Ovary (tissue), 9 donors: ENCODE data around the gene NAPSA. TPM values are rescaled to one million over a fixed set of nuclear protein-coding genes. Genes with fewer than 3 reads are reported as not detected.
"Not testable (repeated sequence)": the region's sequence is repeated elsewhere in the genome, so short reads cannot be mapped to it uniquely, and the experiment has no call there.

Source experiments
- DNase-seq, 5 donors: peaks; one replicate each; pipeline ENCODE4 v3.0.0-alpha.2; 2019 to 2020
- H3K27ac ChIP-seq, 2 donors: fragments of 200-600 bp; one replicate each; pipeline versions ENCODE4 v1.5.1 to v1.8.0; 2019 to 2022
- H3K27me3 ChIP-seq: fragments of 200-600 bp; one replicate; pipeline ENCODE4 v1.8.0; 2022
- H3K36me3 ChIP-seq: fragments of 200-600 bp; sonication (generic); one replicate; pipeline ENCODE4 v1.5.1; 2019
- H3K4me1 ChIP-seq: one replicate; pipeline ENCODE4 v1.8.1; 2013; ENCODE audit warnings: mild to moderate bottlenecking, moderate library complexity; ENCODE audit not compliant: insufficient read depth
- H3K4me3 ChIP-seq: fragments of 200-600 bp; sonication (generic); one replicate; pipeline ENCODE4 v1.5.1; 2017
- H3K9me3 ChIP-seq, 2 donors: fragments of 200-600 bp in 1 of 2; sonication (generic) in 1 of 2; one replicate each; pipeline versions ENCODE4 v1.5.1 to v1.8.1; 2013 to 2019; ENCODE audit warnings: mild to moderate bottlenecking in 1 of 2, moderate library complexity in 1 of 2
- EP300 ChIP-seq: sonication (generic); formaldehyde crosslinking; IDR thresholded peaks from one replicate; pipeline ENCODE4 v1.6.1; 2017; ENCODE audit warnings: antibody characterized with exemption
- POLR2A ChIP-seq: fragments of 450-650 bp; IDR thresholded peaks from one replicate; pipeline ENCODE4 v1.6.1; 2017; ENCODE audit warnings: antibody characterized with exemption, mild to moderate bottlenecking, moderate library complexity
- WGBS, 3 donors: extraction: QIAGEN DNeasy Blood & Tissue Kit in 1 of 3; methylation state at CpG; one replicate each; pipeline versions ENCODE4 v1.1.5 to v1.1.7; 2013 to 2017; 5-methylcytosine and 5-hydroxymethylcytosine counted together
- intact Hi-C, 4 donors: fragments of 100-400 bp; cut with DNase I; formaldehyde crosslinking; loops; one replicate each; pipeline versions ENCODE4 v1.11.0 to v1.15.1; 2022 to 2023
- polyA plus RNA-seq, 2 donors: library from polyadenylated mRNA; stranded (reverse); fragments of 200-250 nt in 1 of 2; fragments of 350-450 nt in 1 of 2; fragmentation: Illumina TruSeq in 1 of 2; extraction: RNeasy Lipid Tissue Mini Kit (QIAGEN cat#74804) in 1 of 2; gene quantifications; one replicate each; pipeline ENCODE4 v1.2.3, GENCODE V29; 2013 to 2014
- total RNA-seq, 7 donors: library from RNA; depleted of rRNA in 2 of 7; stranded (reverse); fragments of >200 nt in 2 of 7; fragmentation: NEBNext Ultra II Directional in 3 of 7; extraction: Animal tissue kit (Norgen Biotek cat#: 25700) in 3 of 7; gene quantifications; one replicate each; pipeline versions ENCODE4 v1.1.0 to v1.2.4, GENCODE V29; 2016 to 2023
- TF ChIP-seq, protein P1 (sequence below), 3 donors: fragments of 450-650 bp in 2 of 3; fragments of 200-600 bp in 1 of 3; IDR thresholded peaks; one replicate each; pipeline versions ENCODE4 v1.5.1 to v1.8.0; 2016 to 2022; ENCODE audit warnings: antibody characterized with exemption in 3 of 3, mild to moderate bottlenecking in 1 of 3
- donor health status: DM: no; HTN: no; CAD: no; lungs with moderate emphysema.
- donor health status: DM: no; HTN: no; CAD: no.
- donor health status: Bipolar disorder and iron deficiency.
- donor health status: DM: yes; HTN: yes; CAD: no.
- donor health status: DM: no; HTN: no; CAD: no.
- donor health status: DM: yes; HTN: yes; CAD: no.

NAPSA gene
- total and polyA plus RNA-seq, 9 donors = 0.40 to 2.7 (median 0.97) TPM

DNA sequence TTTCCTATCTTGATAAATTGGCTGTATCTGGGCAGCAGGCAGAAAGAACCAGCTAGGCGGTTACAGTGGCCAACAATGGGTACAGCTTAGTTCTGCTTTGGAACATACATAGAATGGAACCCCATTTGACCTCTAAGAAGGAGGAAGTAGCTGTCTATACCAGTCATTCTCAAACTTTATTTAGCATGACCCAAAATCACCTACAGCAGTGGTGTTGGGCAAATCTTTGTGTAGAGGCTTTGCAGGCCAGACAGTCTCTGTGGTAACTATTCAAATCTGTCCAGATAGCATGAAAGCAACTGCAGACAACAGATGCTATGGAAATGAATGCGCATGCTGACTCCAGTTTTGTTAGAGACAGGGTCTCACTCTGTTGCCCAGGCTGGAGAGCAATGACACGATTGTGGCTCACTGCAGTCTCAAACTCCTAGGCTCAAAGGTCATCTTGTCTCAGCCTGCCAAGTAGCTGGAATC, 24.3 kb downstream of the NAPSA start:
- no peak overlapping the region for H3K4me3 ChIP-seq
- DNase-seq = no peak

DNA sequence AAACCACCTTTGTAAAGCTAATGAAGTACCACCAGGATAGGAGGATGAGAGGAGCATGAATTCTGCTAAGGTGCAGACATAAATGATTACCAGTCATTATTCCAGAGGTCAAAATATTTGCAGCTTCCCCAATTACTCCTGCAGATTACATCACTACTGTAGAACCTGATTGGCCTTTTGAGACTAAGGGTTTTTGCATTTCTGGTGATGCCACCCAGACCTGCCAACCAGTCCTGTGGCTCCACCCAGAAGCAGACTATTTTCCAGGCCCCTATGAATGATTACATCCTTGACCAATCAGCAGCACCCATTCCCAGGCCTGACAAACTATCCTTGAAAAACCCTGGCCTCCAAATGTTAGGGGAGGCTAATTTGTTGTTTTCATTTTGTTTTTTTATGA, 25.1 kb downstream of the NAPSA start:
- no peaks in the 10 kb centered on the region for H3K36me3 ChIP-seq
- no peaks in the 10 kb centered on the region for H3K27me3 ChIP-seq
- TF ChIP-seq, protein P1, sequence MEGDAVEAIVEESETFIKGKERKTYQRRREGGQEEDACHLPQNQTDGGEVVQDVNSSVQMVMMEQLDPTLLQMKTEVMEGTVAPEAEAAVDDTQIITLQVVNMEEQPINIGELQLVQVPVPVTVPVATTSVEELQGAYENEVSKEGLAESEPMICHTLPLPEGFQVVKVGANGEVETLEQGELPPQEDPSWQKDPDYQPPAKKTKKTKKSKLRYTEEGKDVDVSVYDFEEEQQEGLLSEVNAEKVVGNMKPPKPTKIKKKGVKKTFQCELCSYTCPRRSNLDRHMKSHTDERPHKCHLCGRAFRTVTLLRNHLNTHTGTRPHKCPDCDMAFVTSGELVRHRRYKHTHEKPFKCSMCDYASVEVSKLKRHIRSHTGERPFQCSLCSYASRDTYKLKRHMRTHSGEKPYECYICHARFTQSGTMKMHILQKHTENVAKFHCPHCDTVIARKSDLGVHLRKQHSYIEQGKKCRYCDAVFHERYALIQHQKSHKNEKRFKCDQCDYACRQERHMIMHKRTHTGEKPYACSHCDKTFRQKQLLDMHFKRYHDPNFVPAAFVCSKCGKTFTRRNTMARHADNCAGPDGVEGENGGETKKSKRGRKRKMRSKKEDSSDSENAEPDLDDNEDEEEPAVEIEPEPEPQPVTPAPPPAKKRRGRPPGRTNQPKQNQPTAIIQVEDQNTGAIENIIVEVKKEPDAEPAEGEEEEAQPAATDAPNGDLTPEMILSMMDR (IDR thresholded peaks at IDR 0.05) = no peak
- TF ChIP-seq EP300 = no peak
- TF ChIP-seq POLR2A = no peak
- DNase-seq = no peak
- H3K27ac ChIP-seq = no peak overlapping the region
- H3K4me1 ChIP-seq = no peaks in the 10 kb centered on the region
- intact Hi-C loops = no loop called here
- peaks cover 0 to 3% of the 10 kb centered on the region in 2 donors for H3K9me3 ChIP-seq
- H3K4me3 ChIP-seq = no peak overlapping the region

More for the DNA sequence above, 24.3 kb downstream of the NAPSA start:
- WGBS, 3 donors = 90 to 94% (median 91%) methylated on average over 3 of the region's 3 CpGs
- TF ChIP-seq EP300 (no peak), POLR2A (no peak)
- TF ChIP-seq, protein P1 (IDR thresholded peaks at IDR 0.05) = no peak
- intact Hi-C loops = no loop called here
- no peaks in the 10 kb centered on the region for H3K36me3 ChIP-seq
- H3K4me1 ChIP-seq = no peaks in the 10 kb centered on the region
- no peak overlapping the region for H3K27ac ChIP-seq
- peaks cover 0 to 3% of the 10 kb centered on the region in 2 donors for H3K9me3 ChIP-seq
- H3K27me3 ChIP-seq = no peaks in the 10 kb centered on the region

DNA sequence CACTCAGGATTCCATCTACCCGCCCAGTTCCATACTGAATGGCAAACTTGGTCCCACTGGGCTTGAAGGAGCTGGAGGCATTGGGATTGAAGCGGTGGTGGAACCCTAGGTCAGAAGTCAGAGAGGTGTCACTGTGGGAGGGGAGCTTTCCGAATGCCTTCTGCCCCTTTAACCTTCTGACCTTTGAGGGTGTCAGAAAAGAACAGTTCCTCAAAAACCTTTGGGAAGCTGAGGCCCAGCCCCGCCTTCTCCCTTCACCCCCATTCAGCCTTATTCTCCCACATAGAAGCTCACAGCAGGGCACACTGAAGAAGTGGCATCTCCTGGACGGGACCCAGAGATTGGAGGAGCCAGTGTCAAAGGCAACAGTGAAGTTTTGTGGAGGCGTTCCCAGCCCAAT, 28.4 kb downstream of the NAPSA start:
- H3K36me3 ChIP-seq, H3K27me3 ChIP-seq, H3K4me1 ChIP-seq, intact Hi-C loops, H3K9me3 ChIP-seq, DNase-seq, H3K27ac ChIP-seq, H3K4me3 ChIP-seq: not testable (repeated sequence)
- 77 to 86% (median 83%) methylated on average over 6 of the region's 6 CpGs for WGBS, 3 donors

DNA sequence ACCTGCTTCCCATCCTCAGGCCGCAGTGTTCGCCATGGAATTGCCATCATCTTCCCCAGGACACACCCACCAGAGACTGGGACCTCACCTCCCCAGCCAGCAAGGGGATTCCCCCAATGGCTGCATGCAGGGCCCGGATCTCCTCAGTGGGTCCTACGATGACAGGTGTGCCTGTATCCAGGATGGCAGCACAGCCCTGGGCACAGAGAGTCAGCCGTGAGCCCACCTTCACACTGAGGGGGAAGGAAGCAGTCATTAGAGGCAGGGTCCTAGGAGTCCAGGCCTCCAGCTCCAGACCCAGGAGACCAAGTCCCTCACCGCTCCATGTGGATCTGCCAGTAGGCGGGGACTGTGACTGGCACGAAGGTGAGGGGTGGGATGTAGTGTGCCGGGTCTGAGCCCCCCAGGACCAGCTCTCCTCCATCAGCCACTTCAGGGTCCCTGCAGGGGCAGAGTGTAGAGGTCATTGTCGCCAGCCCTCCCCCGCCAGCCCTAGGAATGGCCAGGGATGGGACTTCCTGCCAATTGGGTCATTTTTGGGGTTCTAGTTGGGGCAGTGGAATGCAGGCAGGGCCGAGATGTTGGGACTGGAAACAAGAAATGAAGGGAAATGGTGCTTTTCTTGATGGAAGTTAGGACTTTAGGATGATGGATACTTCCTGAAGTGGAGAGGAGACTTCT, 30.6 kb downstream of the NAPSA start:
- 89 to 97% (median 91%) methylated on average over 12 of the region's 12 CpGs for WGBS, 3 donors
- H3K27me3 ChIP-seq = peaks cover 5% of the 10 kb centered on the region
- intact Hi-C loops = no loop called here

More for the DNA sequence above, 30.6 kb downstream of the NAPSA start:
- TF ChIP-seq, protein P1 (IDR thresholded peaks at IDR 0.05) = no peak
- TF ChIP-seq EP300 (no peak), POLR2A (no peak)
- Histone ChIP-seq H3K4me3 (no peak overlapping the region), H3K4me1 (peaks cover 3% of the 10 kb centered on the region), H3K9me3 (no peaks in the 10 kb centered on the region), H3K36me3 (no peaks in the 10 kb centered on the region), H3K27ac (no peak overlapping the region)
- DNase-seq = no peak
